GM12801 (cell line): ENCODE data around the gene PPP1R7.

Experiments
- CTCF ChIP-seq: IDR thresholded peaks from one replicate; pipeline ENCODE4 v1.5.1; 2011; ENCODE audit warnings: control low read depth; ENCODE audit not compliant: insufficient read length; ENCODE audit errors: extremely low read depth

PPP1R7 gene

GRCh38 chr2:241115361-241115760 is 34.9 kb upstream of the PPP1R7 start:
- TF ChIP-seq CTCF: no peak

DNA sequence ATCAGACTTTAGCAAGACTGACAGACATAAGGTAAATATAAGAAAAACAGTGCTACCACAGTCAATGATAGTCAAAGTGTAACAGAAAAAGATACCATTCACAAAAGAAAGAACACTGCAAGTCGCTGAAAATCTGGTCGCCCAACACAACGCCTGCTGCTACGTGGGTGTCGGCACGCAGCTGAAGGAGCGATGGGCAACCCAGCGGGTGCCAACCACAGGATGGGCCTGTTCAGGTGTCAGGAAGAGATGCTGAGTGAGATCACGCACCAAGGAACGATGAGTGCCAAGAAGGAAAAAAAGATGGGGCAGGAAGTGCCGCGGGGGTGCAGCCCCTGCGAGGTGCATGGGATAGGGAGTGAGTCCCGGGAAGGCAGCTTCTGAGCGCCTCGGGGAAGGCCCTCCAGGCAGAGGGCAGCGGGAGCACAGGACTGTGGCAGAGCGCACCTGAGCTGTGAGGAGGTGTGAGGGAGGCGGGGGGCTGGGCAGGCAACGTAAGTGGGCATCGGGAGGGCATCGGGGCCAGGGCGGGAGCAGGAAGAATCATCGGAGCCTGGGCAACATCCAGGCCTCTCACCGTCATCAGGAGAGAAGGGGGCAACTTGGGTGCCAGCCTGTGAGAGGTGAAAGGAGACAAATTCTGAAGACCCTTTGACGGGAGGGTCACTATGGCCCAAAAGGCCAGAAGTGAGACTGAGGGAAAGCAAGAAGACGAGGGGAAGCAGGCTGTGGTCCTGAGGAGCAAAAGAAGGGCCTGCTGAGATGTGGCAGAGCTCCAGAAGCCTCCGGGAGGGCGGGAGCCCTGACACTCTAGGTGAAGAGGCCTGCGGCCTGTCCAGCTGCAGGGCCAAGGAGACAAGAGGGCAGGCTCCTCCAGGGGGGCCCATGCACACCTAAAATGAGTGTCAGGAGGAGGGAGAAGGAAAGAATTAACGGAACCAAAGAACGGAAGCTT is 33.4 kb upstream of the PPP1R7 start:
- no peak for TF ChIP-seq CTCF

- no peak for TF ChIP-seq CTCF
Measured at GRCh38 chr2:241118737-241119505, 31.3 kb upstream of the PPP1R7 start.

GRCh38 chr2:241120440-241120839 is 29.8 kb upstream of the PPP1R7 start:
- TF ChIP-seq CTCF: no peak

- no peak for TF ChIP-seq CTCF
Measured at GRCh38 chr2:241121008-241121407, 29.3 kb upstream of the PPP1R7 start.

DNA sequence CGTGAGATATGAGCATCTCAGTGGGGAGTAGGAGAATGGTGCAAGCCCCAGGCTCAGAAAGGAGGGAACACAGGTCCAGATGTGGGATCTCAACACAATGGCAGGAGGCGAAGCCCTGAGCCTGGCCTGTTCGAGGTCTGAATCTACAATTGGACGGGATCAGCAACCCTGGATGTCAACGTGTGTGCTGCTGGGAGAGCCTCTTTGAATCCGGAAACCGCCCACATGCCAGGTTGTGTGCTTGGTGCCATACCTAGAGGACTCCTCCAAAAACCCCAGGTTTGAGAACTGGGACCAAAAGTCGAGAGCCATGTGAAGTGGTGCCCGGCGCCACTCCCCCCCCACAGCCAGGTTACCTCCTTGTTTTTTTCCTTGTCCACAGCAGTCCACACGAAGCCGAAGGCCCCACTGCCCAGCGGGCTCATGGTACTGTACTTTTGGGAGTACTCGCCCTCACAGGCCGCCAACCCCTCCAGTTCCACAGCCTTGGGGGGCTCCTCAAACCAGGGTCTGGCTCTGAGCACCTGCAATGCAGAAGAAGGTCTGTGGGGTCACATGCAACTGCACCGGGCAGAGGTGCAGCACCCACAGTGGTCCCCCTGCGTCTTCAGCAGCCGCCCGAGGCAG is 27.8 kb upstream of the PPP1R7 start:
- TF ChIP-seq CTCF: no peak
